K562 (cell line): ENCODE measurements around the gene SEZ6. TPM values are rescaled to one million over a fixed set of nuclear protein-coding genes. Genes with fewer than 3 reads are reported as not detected.

Experiments used
- ATF1 ChIP-seq, 2 experiments: fragments of 450-650 bp in 1 of 2; IDR thresholded peaks; 2 replicates each; pipeline ENCODE4 v1.6.1; 2016; ENCODE audit warnings: missing compliant biosample characterization in 1 of 2, missing genetic modification characterization in 1 of 2
- CBX3 ChIP-seq, 2 experiments: IDR thresholded peaks; 1 replicate in 1 of 2; 2 replicates in 1 of 2; pipeline ENCODE4 v1.6.1; 2012; ENCODE audit warnings: inconsistent platforms in 2 of 2, low read length in 2 of 2, borderline replicate concordance in 1 of 2, control low read depth in 1 of 2
- CC2D1A ChIP-seq: fragments of 450-650 bp; IDR thresholded peaks from 2 replicates; pipeline ENCODE4 v1.6.1; 2017; ENCODE audit warnings: mild to moderate bottlenecking
- CREB1 ChIP-seq, 2 experiments: sonication (generic) in 1 of 2; formaldehyde crosslinking in 1 of 2; IDR thresholded peaks; 2 replicates each; pipeline versions ENCODE4 v1.6.1 to v1.8.0; 2012 to 2022; ENCODE audit warnings: inconsistent platforms in 1 of 2, mild to moderate bottlenecking in 1 of 2, missing genetic modification reagents in 1 of 2, moderate library complexity in 1 of 2
- CREM ChIP-seq: IDR thresholded peaks from 2 replicates; pipeline ENCODE4 v1.6.1; 2014; ENCODE audit warnings: antibody characterized with exemption, low read depth
- CTBP1 ChIP-seq: fragments of 450-650 bp; IDR thresholded peaks from 2 replicates; pipeline ENCODE4 v1.6.1; 2016; ENCODE audit warnings: borderline replicate concordance
- DPF2 ChIP-seq: fragments of 450-650 bp; IDR thresholded peaks from 2 replicates; pipeline ENCODE4 v1.6.1; 2016
- FOXK1 ChIP-seq: sonication (generic); formaldehyde crosslinking; IDR thresholded peaks from 2 replicates; pipeline ENCODE4 v1.8.0; 2022; ENCODE audit warnings: missing genetic modification reagents, mild to moderate bottlenecking, borderline replicate concordance
- KDM1A ChIP-seq, 2 experiments: fragments of 450-650 bp; IDR thresholded peaks; 2 replicates each; pipeline ENCODE4 v1.6.1; 2016; ENCODE audit warnings: mild to moderate bottlenecking in 2 of 2
- KDM4B ChIP-seq, 2 experiments: fragments of 450-650 bp in 1 of 2; sonication (generic) in 1 of 2; IDR thresholded peaks; 2 replicates each; pipeline ENCODE4 v1.6.1; 2016 to 2017; ENCODE audit warnings: borderline replicate concordance in 2 of 2, antibody characterized with exemption in 1 of 2, low read depth in 1 of 2, mild to moderate bottlenecking in 1 of 2
- NR2C2 ChIP-seq, 2 experiments: fragments of 200-800 bp in 1 of 2; sonication (Bioruptor generic) in 1 of 2; sonication (generic) in 1 of 2; formaldehyde crosslinking in 1 of 2; IDR thresholded peaks; 2 replicates each; pipeline versions ENCODE4 v1.6.1 to v1.8.0; 2016 to 2022; ENCODE audit warnings: mild to moderate bottlenecking in 1 of 2, missing compliant biosample characterization in 1 of 2, missing genetic modification characterization in 1 of 2, missing genetic modification reagents in 1 of 2
- NRF1 ChIP-seq, 2 experiments: fragments of 450-650 bp; IDR thresholded peaks in 1 of 2; conservative IDR thresholded peaks in 1 of 2; 2 replicates each; pipeline ENCODE4 v1.6.1; 2014; ENCODE audit warnings: mild to moderate bottlenecking in 2 of 2
- NUFIP1 ChIP-seq: fragments of 450-650 bp; IDR thresholded peaks from 2 replicates; pipeline ENCODE4 v1.6.1; 2018; ENCODE audit not compliant: partially characterized antibody
- PHB ChIP-seq: fragments of 250-450 bp; sonication (Bioruptor Pico); IDR thresholded peaks from 2 replicates; pipeline ENCODE4 v1.5.0; 2021
- PML ChIP-seq: IDR thresholded peaks from 2 replicates; pipeline ENCODE4 v1.6.1; 2012; ENCODE audit warnings: low read length, inconsistent platforms
- SRSF3 ChIP-seq: fragments of 200-400 bp; formaldehyde crosslinking; IDR thresholded peaks from 2 replicates; pipeline ENCODE4 v1.6.1; 2016; ENCODE audit warnings: mild to moderate bottlenecking, low read length, moderate library complexity; ENCODE audit not compliant: insufficient read depth
- ZNF133 ChIP-seq: fragments of 250-450 bp; sonication (Bioruptor Pico); IDR thresholded peaks from 2 replicates; pipeline ENCODE4 v1.4.0; 2020; ENCODE audit warnings: mild to moderate bottlenecking
- ZNF311 ChIP-seq: fragments of 250-450 bp; sonication (Bioruptor Pico); IDR thresholded peaks from 2 replicates; pipeline ENCODE4 v1.4.0; 2020; ENCODE audit warnings: mild to moderate bottlenecking, moderate library complexity
- ZSCAN29 ChIP-seq: fragments of 450-650 bp; IDR thresholded peaks from 2 replicates; pipeline ENCODE4 v1.6.1; 2017
- polyA plus RNA-seq, 8 experiments: library from polyadenylated mRNA; depleted of rRNA in 4 of 8; stranded (reverse) in 5 of 8; unstranded in 3 of 8; fragments of >200 nt; fragmentation: Nextera tagmentation in 2 of 8; fragmentation: Illumina TruSeq in 1 of 8; extraction: Ambion mirVana in 2 of 8; extraction: Trizol in 1 of 8; gene quantifications; 2 replicates each; pipeline versions ENCODE4 v1.2.1 to v1.2.3, GENCODE V29; 2011 to 2014; ENCODE audit warnings: inconsistent platforms in 1 of 8, missing spikeins in 1 of 8
- total RNA-seq, 7 experiments: library from RNA; depleted of rRNA in 6 of 7; stranded (reverse); fragments of >200 nt in 6 of 7; fragmentation: Illumina TruSeq in 2 of 7; extraction: Trizol in 2 of 7; gene quantifications; 2 replicates each; pipeline versions ENCODE4 v1.2.1 to v1.2.3, GENCODE V29; 2011 to 2021; ENCODE audit warnings: low replicate concordance in 1 of 7
- TF ChIP-seq, protein P1 (sequence below): fragments of 250-450 bp; sonication (Bioruptor Pico); IDR thresholded peaks from 2 replicates; pipeline ENCODE4 v1.4.0; 2020
- TF ChIP-seq, protein P2 (sequence below), 2 experiments: fragments of 450-650 bp in 1 of 2; sonication (generic) in 1 of 2; formaldehyde crosslinking in 1 of 2; IDR thresholded peaks in 1 of 2; conservative IDR thresholded peaks in 1 of 2; 2 replicates each; pipeline versions ENCODE4 v1.6.1 to v1.8.1; 2016 to 2023; ENCODE audit warnings: mild to moderate bottlenecking in 2 of 2, moderate library complexity in 2 of 2, inconsistent platforms in 1 of 2, missing genetic modification reagents in 1 of 2
- TF ChIP-seq, protein P3 (sequence below): fragments of 250-450 bp; sonication (Bioruptor Pico); IDR thresholded peaks from 2 replicates; pipeline ENCODE4 v1.5.0; 2020; ENCODE audit warnings: mild to moderate bottlenecking

SEZ6 gene
- total and polyA plus RNA-seq, 9 of the 15 experiments (the other 6 are each of a cell fraction or from before 2014, with no cell fraction given): not detected

DNA sequence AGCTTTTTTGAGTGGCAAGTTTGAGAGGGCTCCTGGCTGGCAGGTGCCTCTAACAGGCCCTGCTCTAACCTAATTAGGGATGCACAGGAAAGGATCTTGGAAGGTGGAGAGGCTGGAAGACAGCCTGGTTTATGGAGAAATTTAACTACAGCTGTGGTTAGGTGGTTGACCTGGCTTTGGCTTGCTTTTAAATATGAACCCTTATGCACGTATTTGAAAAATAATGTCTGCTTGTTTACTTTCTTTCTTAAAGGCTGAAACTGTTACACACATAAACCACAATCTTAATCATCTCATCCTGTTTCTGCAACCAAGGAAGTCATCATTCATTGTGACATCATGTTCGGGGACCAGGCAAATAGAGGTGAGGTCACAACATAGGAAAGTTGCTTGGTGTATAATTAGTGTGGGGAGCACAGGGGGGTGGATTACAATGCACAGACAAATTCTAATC, 79.9 kb downstream of the SEZ6 start (continued):
- TF ChIP-seq, protein P1, sequence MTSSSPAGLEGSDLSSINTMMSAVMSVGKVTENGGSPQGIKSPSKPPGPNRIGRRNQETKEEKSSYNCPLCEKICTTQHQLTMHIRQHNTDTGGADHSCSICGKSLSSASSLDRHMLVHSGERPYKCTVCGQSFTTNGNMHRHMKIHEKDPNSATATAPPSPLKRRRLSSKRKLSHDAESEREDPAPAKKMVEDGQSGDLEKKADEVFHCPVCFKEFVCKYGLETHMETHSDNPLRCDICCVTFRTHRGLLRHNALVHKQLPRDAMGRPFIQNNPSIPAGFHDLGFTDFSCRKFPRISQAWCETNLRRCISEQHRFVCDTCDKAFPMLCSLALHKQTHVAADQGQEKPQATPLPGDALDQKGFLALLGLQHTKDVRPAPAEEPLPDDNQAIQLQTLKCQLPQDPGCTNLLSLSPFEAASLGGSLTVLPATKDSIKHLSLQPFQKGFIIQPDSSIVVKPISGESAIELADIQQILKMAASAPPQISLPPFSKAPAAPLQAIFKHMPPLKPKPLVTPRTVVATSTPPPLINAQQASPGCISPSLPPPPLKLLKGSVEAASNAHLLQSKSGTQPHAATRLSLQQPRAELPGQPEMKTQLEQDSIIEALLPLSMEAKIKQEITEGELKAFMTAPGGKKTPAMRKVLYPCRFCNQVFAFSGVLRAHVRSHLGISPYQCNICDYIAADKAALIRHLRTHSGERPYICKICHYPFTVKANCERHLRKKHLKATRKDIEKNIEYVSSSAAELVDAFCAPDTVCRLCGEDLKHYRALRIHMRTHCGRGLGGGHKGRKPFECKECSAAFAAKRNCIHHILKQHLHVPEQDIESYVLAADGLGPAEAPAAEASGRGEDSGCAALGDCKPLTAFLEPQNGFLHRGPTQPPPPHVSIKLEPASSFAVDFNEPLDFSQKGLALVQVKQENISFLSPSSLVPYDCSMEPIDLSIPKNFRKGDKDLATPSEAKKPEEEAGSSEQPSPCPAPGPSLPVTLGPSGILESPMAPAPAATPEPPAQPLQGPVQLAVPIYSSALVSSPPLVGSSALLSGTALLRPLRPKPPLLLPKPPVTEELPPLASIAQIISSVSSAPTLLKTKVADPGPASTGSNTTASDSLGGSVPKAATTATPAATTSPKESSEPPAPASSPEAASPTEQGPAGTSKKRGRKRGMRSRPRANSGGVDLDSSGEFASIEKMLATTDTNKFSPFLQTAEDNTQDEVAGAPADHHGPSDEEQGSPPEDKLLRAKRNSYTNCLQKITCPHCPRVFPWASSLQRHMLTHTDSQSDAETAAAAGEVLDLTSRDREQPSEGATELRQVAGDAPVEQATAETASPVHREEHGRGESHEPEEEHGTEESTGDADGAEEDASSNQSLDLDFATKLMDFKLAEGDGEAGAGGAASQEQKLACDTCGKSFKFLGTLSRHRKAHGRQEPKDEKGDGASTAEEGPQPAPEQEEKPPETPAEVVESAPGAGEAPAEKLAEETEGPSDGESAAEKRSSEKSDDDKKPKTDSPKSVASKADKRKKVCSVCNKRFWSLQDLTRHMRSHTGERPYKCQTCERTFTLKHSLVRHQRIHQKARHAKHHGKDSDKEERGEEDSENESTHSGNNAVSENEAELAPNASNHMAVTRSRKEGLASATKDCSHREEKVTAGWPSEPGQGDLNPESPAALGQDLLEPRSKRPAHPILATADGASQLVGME (CRISPR knock-in tag): 0 out of 2 replicates have a peak, but pooled peaks have one; percentile 19
- TF ChIP-seq CREM (peak; percentile 95), NR2C2 (CRISPR knock-in tag; IDR thresholded peaks at IDR 0.05) (no peak), NR2C2 (tag; IDR thresholded peaks at IDR 0.05) (peak; percentile 25; the same call in 1 of the 2 replicates), KDM1A (IDR thresholded peaks at IDR 0.05) (no peak), DPF2 (peak; percentile 37; the same call in 1 of the 2 replicates), ZNF133 (CRISPR knock-in tag) (no peak), SRSF3 (no peak), CBX3 (IDR thresholded peaks at IDR 0.05; ENCODE audit: borderline replicate concordance in 1 of 2, low read length in 2 of 2) (no peak), ATF1 (CRISPR knock-in tag; IDR thresholded peaks at IDR 0.05) (no peak), ATF1 (tag; IDR thresholded peaks at IDR 0.05) (peak; percentile 87), CC2D1A (no peak), ZSCAN29 (no peak), PML (no peak), KDM4B (IDR thresholded peaks at IDR 0.05; ENCODE audit: borderline replicate concordance in 2 of 2, low read depth in 1 of 2) (no peak), PHB (CRISPR knock-in tag) (no peak), NUFIP1 (no peak), FOXK1 (CRISPR knock-in tag) (no peak), NRF1 (conservative IDR thresholded peaks at IDR 0.05 in 1 of 2, IDR thresholded peaks at IDR 0.05 in 1 of 2) (no peak), ZNF311 (CRISPR knock-in tag) (no peak), CREB1 (IDR thresholded peaks at IDR 0.05) (peak; percentile 83), CREB1 (CRISPR knock-in tag; IDR thresholded peaks at IDR 0.05) (peak; percentile 83), CTBP1 (0 out of 2 replicates have a peak, but pooled peaks have one; percentile 49)
- TF ChIP-seq, protein P2, sequence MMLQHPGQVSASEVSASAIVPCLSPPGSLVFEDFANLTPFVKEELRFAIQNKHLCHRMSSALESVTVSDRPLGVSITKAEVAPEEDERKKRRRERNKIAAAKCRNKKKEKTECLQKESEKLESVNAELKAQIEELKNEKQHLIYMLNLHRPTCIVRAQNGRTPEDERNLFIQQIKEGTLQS (IDR thresholded peaks at IDR 0.05): peak; percentile 86
- TF ChIP-seq, protein P2 (CRISPR knock-in tag; conservative IDR thresholded peaks at IDR 0.05): no peak
- TF ChIP-seq, protein P3, sequence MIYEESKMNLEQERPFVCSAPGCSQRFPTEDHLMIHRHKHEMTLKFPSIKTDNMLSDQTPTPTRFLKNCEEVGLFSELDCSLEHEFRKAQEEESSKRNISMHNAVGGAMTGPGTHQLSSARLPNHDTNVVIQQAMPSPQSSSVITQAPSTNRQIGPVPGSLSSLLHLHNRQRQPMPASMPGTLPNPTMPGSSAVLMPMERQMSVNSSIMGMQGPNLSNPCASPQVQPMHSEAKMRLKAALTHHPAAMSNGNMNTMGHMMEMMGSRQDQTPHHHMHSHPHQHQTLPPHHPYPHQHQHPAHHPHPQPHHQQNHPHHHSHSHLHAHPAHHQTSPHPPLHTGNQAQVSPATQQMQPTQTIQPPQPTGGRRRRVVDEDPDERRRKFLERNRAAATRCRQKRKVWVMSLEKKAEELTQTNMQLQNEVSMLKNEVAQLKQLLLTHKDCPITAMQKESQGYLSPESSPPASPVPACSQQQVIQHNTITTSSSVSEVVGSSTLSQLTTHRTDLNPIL (CRISPR knock-in tag): no peak
